ENCODE data around the gene TBXA2R. TPM values are rescaled to one million over a fixed set of nuclear protein-coding genes. Genes with fewer than 3 reads are reported as not detected.
A peak's percentile ranks its signal among the peaks of the same experiment; 100 is the strongest.

TBXA2R gene
- total and polyA plus RNA-seq, 12 donors: 1.6 to 4.0 (median 3.0) TPM

DNA sequence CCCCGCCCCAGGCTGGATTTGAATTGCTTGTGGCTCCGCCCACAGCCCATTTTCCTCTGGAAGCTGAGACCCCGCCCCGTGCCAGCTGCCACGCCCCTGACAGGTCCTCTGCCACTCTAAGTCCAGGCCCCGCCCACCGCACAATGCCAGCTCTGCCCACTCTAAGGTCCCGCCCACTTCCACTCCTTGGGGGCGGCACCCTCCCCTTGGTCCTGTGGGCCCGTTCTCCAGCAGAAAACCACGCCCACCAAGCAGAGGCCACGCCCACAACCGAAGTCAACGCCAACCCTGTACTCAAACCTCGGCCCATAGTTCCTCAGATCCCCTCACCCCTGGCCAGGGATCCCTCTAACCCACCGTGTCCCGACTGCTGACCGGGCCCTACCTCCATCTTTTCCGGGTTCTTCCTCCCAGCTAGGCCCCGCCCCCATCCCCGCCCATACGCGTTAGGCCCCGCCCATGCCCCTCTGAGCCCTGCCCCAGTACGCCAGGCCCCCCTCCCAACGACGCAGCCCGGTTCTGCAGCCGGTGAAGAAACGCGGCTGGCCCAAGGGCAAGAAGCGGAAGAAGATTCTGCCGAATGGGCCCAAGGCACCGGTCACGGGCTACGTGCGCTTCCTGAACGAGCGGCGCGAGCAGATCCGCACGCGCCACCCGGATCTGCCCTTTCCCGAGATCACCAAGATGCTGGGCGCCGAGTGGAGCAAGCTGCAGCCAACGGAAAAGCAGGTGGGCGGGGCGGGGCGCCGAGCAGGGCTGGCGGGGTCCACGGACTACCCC, 32.6 kb downstream of the TBXA2R start:
- H3K27me3 ChIP-seq: no peaks in the 10 kb centered on the region
- peak overlapping the region in 2 of 10 donors; percentile 85 to 90 for H3K27ac ChIP-seq
- ATAC-seq: peak in 5 of 8 donors; percentile 6 to 43 (median 14)
- H3K4me1 ChIP-seq: peaks cover 10 to 40% (median 26%) of the 10 kb centered on the region in 9 donors
- WGBS, 2 donors: 58 to 62% methylated on average over 55 of the region's 55 CpGs
- H3K9me3 ChIP-seq: no peaks in the 10 kb centered on the region
- H3K36me3 ChIP-seq: peaks cover 0 to 13% (median 0%) of the 10 kb centered on the region in 9 donors
- DNase-seq: peak; percentile 79 to 85
- intact Hi-C loops (cut with DNase I): loop anchor here in 2 of 10 donors (2.0 to 10.0 kb wide), 2 partner anchors 51 to 67 kb away; partner anchors contain the start of genes CACTIN (in 1 of the 2) and FZR1 (in 1 of the 2)
- peak overlapping the region in 9 of 10 donors; percentile 86 to 100 (median 98) for H3K4me3 ChIP-seq
- no peak for TF ChIP-seq CTCF (IDR thresholded peaks at IDR 0.05)

DNA sequence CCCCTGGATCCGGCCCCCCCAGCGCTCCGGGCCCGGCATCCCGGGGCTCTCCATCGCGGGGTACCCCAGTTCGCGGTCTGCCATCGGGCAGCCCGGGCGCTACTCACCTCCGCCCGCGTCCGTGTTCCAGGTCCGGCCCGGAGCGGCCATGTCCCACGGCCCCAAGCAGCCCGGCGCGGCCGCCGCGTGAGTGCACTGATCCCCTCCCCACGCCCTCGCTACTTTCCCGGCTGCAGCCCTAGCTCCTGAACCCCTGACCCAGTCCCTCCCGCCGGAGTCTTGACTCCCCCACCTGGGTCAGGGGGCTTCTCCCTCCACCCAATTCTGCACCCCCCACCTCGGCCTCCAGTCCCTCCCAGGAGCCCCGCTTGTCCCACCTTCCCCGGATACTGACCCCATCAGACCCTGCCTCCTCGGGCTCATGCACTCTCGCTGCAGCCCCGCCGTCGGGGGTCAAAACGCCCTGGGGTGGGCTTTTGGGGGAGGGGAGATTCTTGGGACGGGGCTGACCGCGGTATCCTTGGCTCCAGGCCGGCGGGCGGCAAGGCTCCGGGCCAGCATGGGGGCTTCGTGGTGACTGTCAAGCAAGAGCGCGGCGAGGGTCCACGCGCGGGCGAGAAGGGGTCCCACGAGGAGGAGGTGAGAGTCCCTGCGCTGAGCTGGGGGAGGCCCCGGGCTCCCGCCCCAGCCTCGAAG, 33.4 kb downstream of the TBXA2R start:
- ATAC-seq (peak in 7 of 8 donors; percentile 0 to 16 (median 1)), DNase-seq (peak in 1 of 2 donors; percentile 43)
- H3K27ac ChIP-seq: peak overlapping the region in 9 of 10 donors; percentile 61 to 90 (median 77)
- TF ChIP-seq CTCF (IDR thresholded peaks at IDR 0.05): no peak
- peaks cover 10 to 40% (median 26%) of the 10 kb centered on the region in 9 donors for H3K4me1 ChIP-seq
- intact Hi-C loops (cut with DNase I): loop anchor here in 2 of 10 donors (2.0 to 10.0 kb wide), 2 partner anchors 51 to 67 kb away; partner anchors contain the start of genes CACTIN (in 1 of the 2) and FZR1 (in 1 of the 2)
- WGBS, 2 donors: 0 to 2% methylated on average over 59 to 60 of the region's 60 CpGs
- H3K9me3 ChIP-seq: no peaks in the 10 kb centered on the region
- no peaks in the 10 kb centered on the region for H3K27me3 ChIP-seq
- peaks cover 0 to 13% (median 0%) of the 10 kb centered on the region in 9 donors for H3K36me3 ChIP-seq
- peak overlapping the region; percentile 66 to 100 (median 96) for H3K4me3 ChIP-seq

DNA sequence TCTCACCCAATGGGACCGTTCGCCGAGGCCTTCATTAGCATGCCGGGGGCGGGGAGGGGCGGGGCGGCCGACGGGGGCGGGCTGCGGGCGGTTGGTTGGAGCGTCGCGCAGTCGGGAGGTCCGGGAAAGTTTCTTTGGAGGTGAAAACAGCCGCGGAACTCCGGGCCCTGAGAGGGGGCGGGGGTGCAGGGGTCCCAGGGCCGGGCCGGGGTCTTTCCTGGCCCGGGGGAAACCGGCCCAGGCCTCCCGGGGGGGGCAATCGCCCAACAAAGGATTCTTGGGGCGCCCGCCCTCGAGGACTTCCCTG, 33.9 kb downstream of the TBXA2R start, which contains the start of gene HMG20B:
Gene HMG20B, plus strand, starts transcription at position 90 of the 307 bp plus-strand sequence. CDS start 366 bp downstream, outside the sequence.
- Histone ChIP-seq H3K4me3 (peak within 1 kb of the TSS; percentile 66 to 100 (median 96)), H3K4me1 (peaks cover 10 to 40% (median 26%) of the 10 kb centered on the region in 9 donors), H3K36me3 (peaks cover 0 to 13% (median 0%) of the 10 kb centered on the region in 9 donors), H3K27me3 (no peaks in the 10 kb centered on the region), H3K9me3 (no peaks in the 10 kb centered on the region), H3K27ac (peak within 1 kb of the TSS in 9 of 10 donors; percentile 61 to 90 (median 77))
- ATAC-seq (peak in 1 of 8 donors; percentile 0), DNase-seq (no peak)
- intact Hi-C loops (cut with DNase I): loop anchor here in 4 of 10 donors (1.0 to 10.0 kb wide), 3 partner anchors 16 to 66 kb away; partner anchors contain the start of genes MFSD12 (in 3 of the 4), CACTIN (in 1 of the 4) and FZR1 (in 1 of the 4)
- 0 to 1% methylated on average over 30 of the region's 30 CpGs for WGBS, 2 donors
- TF ChIP-seq CTCF (IDR thresholded peaks at IDR 0.05): no peak

Data from heart right ventricle (tissue), 16 donors.